A673 (cell line): ENCODE measurements around the gene ZFP37.
"Not testable (repeated sequence)": the region's sequence is repeated elsewhere in the genome, so short reads cannot be mapped to it uniquely, and the experiment has no call there.

Experiments used
- EZH2 ChIP-seq: fragments of 200-600 bp; sonication (generic); IDR thresholded peaks from 2 replicates; pipeline ENCODE4 v1.6.1; 2017; ENCODE audit warnings: borderline replicate concordance, low read depth, mild to moderate bottlenecking, mixed read lengths, antibody characterized with exemption, low read length; ENCODE audit not compliant: poor library complexity, severe bottlenecking
- TF ChIP-seq, protein P1 (sequence below): fragments of 300-800, 200-600 bp; sonication (generic); conservative IDR thresholded peaks from 2 replicates; pipeline ENCODE4 v1.5.1; 2017; ENCODE audit warnings: low read depth, mild to moderate bottlenecking, antibody characterized with exemption, low read length, moderate library complexity, mixed read lengths

DNA sequence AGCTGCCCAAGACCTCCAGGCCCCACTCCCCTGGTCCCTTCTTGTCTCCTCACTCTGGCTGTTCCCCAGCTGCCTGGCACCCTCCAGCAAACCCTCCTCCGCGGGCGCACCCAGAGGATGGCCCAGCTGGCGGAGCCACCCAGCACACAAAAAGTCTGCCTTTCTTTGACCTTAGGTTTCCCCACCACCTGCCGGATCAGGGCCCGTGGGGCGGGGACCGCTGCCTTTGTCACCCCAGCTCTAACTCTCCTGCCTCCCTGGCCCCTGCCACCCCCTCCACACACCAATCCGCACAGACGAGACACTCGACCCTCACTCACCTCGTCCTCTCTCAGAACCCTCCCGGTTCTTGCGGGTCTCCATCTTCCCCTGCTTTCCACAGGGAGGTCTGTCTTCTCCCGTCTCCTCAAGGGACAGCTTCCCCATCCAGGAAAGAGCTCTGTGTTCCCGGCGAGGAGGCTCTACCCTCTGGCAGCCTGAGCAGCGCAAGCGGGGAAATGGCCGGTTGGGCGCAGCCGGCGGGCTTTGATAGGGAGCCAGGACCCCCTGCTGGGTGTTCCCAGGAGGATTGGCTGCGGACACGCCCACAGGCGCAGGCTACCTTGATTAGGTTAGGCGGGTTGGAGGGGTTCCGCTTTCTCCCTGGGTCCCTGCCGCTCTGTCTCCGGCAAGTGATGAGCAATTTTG is 32.1 kb upstream of the ZFP37 start:
- TF ChIP-seq EZH2: not testable (repeated sequence)
- TF ChIP-seq, protein P1, sequence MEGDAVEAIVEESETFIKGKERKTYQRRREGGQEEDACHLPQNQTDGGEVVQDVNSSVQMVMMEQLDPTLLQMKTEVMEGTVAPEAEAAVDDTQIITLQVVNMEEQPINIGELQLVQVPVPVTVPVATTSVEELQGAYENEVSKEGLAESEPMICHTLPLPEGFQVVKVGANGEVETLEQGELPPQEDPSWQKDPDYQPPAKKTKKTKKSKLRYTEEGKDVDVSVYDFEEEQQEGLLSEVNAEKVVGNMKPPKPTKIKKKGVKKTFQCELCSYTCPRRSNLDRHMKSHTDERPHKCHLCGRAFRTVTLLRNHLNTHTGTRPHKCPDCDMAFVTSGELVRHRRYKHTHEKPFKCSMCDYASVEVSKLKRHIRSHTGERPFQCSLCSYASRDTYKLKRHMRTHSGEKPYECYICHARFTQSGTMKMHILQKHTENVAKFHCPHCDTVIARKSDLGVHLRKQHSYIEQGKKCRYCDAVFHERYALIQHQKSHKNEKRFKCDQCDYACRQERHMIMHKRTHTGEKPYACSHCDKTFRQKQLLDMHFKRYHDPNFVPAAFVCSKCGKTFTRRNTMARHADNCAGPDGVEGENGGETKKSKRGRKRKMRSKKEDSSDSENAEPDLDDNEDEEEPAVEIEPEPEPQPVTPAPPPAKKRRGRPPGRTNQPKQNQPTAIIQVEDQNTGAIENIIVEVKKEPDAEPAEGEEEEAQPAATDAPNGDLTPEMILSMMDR: not testable (repeated sequence)
